Trophoblast cell (in vitro differentiated cells and primary cell): ENCODE data around the gene CNOT6.
"Not testable (repeated sequence)": the region's sequence is repeated elsewhere in the genome, so short reads cannot be mapped to it uniquely, and the experiment has no call there.

ENCODE experiments used
- DNase-seq, 2 donors: peaks; one replicate each; pipeline ENCODE4 v3.0.0-alpha.2; 2016
- H2AFZ ChIP-seq: 2 replicates; pipeline ENCODE4 v1.6.1; 2013; ENCODE audit warnings: low read length, moderate library complexity, mild to moderate bottlenecking; ENCODE audit not compliant: insufficient read depth, poor library complexity
- H2AK5ac ChIP-seq: 2 replicates; pipeline ENCODE4 v1.6.1; 2013; ENCODE audit warnings: mild to moderate bottlenecking, low read length
- H2BK120ac ChIP-seq: 2 replicates; pipeline ENCODE4 v1.6.1; 2013; ENCODE audit warnings: low read length, mild to moderate bottlenecking, moderate library complexity; ENCODE audit not compliant: insufficient read depth, poor library complexity
- H2BK12ac ChIP-seq: 2 replicates; pipeline ENCODE4 v1.6.1; 2013; ENCODE audit warnings: mild to moderate bottlenecking, low read length, moderate library complexity
- H2BK5ac ChIP-seq: 2 replicates; pipeline ENCODE4 v1.6.1; 2013; ENCODE audit warnings: low read length, low read depth, moderate library complexity, mild to moderate bottlenecking; ENCODE audit not compliant: poor library complexity
- H3K14ac ChIP-seq: 2 replicates; pipeline ENCODE4 v1.6.1; 2013; ENCODE audit warnings: mild to moderate bottlenecking, low read length
- H3K18ac ChIP-seq: 2 replicates; pipeline ENCODE4 v1.6.1; 2013; ENCODE audit warnings: mild to moderate bottlenecking, low read length
- H3K23ac ChIP-seq: 2 replicates; pipeline ENCODE4 v1.6.1; 2013; ENCODE audit warnings: low read length
- H3K27ac ChIP-seq: 2 replicates; pipeline ENCODE4 v1.5.1; 2013; ENCODE audit warnings: low read depth, mild to moderate bottlenecking, inconsistent platforms, low read length, moderate library complexity
- H3K27me3 ChIP-seq: 2 replicates; pipeline ENCODE4 v1.6.1; 2013; ENCODE audit warnings: inconsistent platforms, mild to moderate bottlenecking, low read length, moderate library complexity; ENCODE audit not compliant: insufficient read depth
- H3K36me3 ChIP-seq, 2 experiments: 1 replicate in 1 of 2; 2 replicates in 1 of 2; pipeline ENCODE4 v1.6.1; 2013; ENCODE audit warnings: low read length in 2 of 2, mild to moderate bottlenecking in 2 of 2, moderate library complexity in 1 of 2; ENCODE audit not compliant: insufficient read depth in 2 of 2, control insufficient read depth in 1 of 2
- H3K4ac ChIP-seq: 2 replicates; pipeline ENCODE4 v1.6.1; 2013; ENCODE audit warnings: low read depth, mild to moderate bottlenecking, low read length, moderate library complexity
- H3K4me1 ChIP-seq, 2 experiments: 1 replicate in 1 of 2; 2 replicates in 1 of 2; pipeline ENCODE4 v1.6.1; 2013; ENCODE audit warnings: low read length in 2 of 2, mild to moderate bottlenecking in 2 of 2, moderate library complexity in 1 of 2; ENCODE audit not compliant: insufficient read depth in 2 of 2, control insufficient read depth in 1 of 2
- H3K4me2 ChIP-seq: 2 replicates; pipeline ENCODE4 v1.6.1; 2013; ENCODE audit warnings: inconsistent platforms, mild to moderate bottlenecking, low read length, moderate library complexity
- H3K4me3 ChIP-seq: 2 replicates; pipeline ENCODE4 v1.5.1; 2013; ENCODE audit warnings: mild to moderate bottlenecking, low read depth, low read length, inconsistent platforms
- H3K79me1 ChIP-seq: one replicate; pipeline ENCODE4 v1.6.1; 2013; ENCODE audit warnings: low read length
- H3K79me2 ChIP-seq: 2 replicates; pipeline ENCODE4 v1.6.1; 2013; ENCODE audit warnings: low read length, mild to moderate bottlenecking; ENCODE audit not compliant: control insufficient read depth, insufficient read depth, poor library complexity
- H3K9ac ChIP-seq: 2 replicates; pipeline ENCODE4 v1.6.1; 2013; ENCODE audit warnings: mild to moderate bottlenecking, low read length
- H3K9me3 ChIP-seq: 2 replicates; pipeline ENCODE4 v1.6.1; 2013; ENCODE audit warnings: low read depth, mild to moderate bottlenecking, control low read depth, inconsistent platforms, low read length; ENCODE audit not compliant: insufficient read depth
- H4K12ac ChIP-seq: 2 replicates; pipeline ENCODE4 v1.6.1; 2013; ENCODE audit warnings: low read depth, mild to moderate bottlenecking, low read length, moderate library complexity
- H4K8ac ChIP-seq: 2 replicates; pipeline ENCODE4 v1.6.1; 2013; ENCODE audit warnings: low read depth, mild to moderate bottlenecking, low read length, moderate library complexity
- H4K91ac ChIP-seq: one replicate; pipeline ENCODE4 v1.6.1; 2013; ENCODE audit warnings: low read depth, mild to moderate bottlenecking, low read length, moderate library complexity
- WGBS: extraction: QIAGEN DNeasy Blood & Tissue Kit; methylation state at CpG from one replicate; pipeline ENCODE4 v1.1.7; 2013; ENCODE audit warnings: missing lambda C conversion rate; ENCODE audit not compliant: insufficient read length, insufficient coverage; ENCODE audit errors: extremely low coverage; 5-methylcytosine and 5-hydroxymethylcytosine counted together

Gene CNOT6

DNA sequence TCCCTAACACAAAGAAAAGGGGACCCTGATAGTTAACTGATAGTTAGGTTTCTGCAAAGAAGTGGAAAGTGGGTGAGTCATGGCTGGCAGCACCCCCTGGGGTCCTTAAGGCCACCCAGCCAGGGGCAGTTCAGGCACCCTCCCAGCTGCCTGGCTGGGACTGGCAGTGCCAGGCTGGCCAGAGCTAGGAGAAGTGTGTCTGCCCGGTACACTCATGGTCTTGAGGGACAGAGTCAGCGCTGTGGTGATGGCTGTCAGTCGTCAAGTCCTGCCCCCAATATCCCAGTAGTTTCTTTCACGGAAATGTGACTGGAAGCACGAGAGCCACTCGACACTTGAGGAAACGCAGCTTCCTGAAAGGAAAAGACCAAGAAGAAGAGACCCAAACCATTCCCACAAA is 22.3 kb upstream of the CNOT6 start:
- H3K14ac ChIP-seq, result no peak overlapping the region
- H4K91ac ChIP-seq, result no peak overlapping the region
- H3K36me3 ChIP-seq, result no peaks in the 10 kb centered on the region
- no peaks in the 10 kb centered on the region for H3K4me1 ChIP-seq
- H3K27ac ChIP-seq, result no peak overlapping the region
- no peak overlapping the region for H4K12ac ChIP-seq
- H3K9ac ChIP-seq, result no peak overlapping the region
- H3K9me3 ChIP-seq, result peaks cover 3% of the 10 kb centered on the region
- no peak overlapping the region for H2AFZ ChIP-seq
- no peak overlapping the region for H2AK5ac ChIP-seq
- H3K18ac ChIP-seq, result no peak overlapping the region
- H3K4ac ChIP-seq, result no peak overlapping the region
- no peaks in the 10 kb centered on the region for H3K79me1 ChIP-seq
- DNase-seq, result no peak
- H2BK5ac ChIP-seq, result no peak overlapping the region
- no peak overlapping the region for H3K4me2 ChIP-seq
- H2BK120ac ChIP-seq, result no peak overlapping the region
- no peaks in the 10 kb centered on the region for H3K27me3 ChIP-seq
- H2BK12ac ChIP-seq, result no peak overlapping the region
- WGBS, result no CpG with 5 or more reads among the region's 7 CpGs
- no peaks in the 10 kb centered on the region for H3K79me2 ChIP-seq
- no peak overlapping the region for H3K23ac ChIP-seq
- no peak overlapping the region for H4K8ac ChIP-seq
- H3K4me3 ChIP-seq, result no peak overlapping the region

DNA sequence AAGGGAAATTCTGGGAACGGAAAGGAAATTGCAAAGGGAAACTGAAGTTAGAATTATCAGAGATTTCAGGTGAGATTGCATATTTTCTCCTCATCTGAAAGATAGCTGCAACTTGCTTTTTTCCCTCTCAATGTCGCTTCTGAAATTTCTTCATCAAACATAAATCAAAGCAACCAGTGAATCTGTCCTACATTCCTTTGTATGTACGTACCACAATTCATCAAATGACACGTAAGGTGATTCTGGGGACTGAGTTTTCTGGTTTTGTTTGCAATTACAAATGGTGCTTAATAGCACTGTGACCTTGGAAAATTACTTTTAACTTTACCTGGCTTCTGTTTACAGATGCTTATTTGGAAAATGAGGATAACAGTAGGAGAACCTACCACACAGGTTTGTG is 21.9 kb upstream of the CNOT6 start:
- WGBS, result no CpG with 5 or more reads among the region's 4 CpGs
- Histone ChIP-seq H3K9ac (no peak overlapping the region), H4K8ac (no peak overlapping the region), H3K27me3 (no peaks in the 10 kb centered on the region), H3K4me1 (no peaks in the 10 kb centered on the region), H3K79me2 (no peaks in the 10 kb centered on the region), H3K9me3 (peaks cover 3% of the 10 kb centered on the region), H2AK5ac (no peak overlapping the region), H4K91ac (no peak overlapping the region), H2AFZ (no peak overlapping the region), H3K36me3 (no peaks in the 10 kb centered on the region), H3K14ac (no peak overlapping the region), H2BK5ac (no peak overlapping the region), H4K12ac (no peak overlapping the region), H3K27ac (no peak overlapping the region), H3K18ac (no peak overlapping the region), H2BK12ac (no peak overlapping the region), H2BK120ac (no peak overlapping the region), H3K23ac (no peak overlapping the region), H3K4me2 (no peak overlapping the region), H3K4me3 (no peak overlapping the region), H3K4ac (no peak overlapping the region), H3K79me1 (no peaks in the 10 kb centered on the region)
- no peak for DNase-seq

DNA sequence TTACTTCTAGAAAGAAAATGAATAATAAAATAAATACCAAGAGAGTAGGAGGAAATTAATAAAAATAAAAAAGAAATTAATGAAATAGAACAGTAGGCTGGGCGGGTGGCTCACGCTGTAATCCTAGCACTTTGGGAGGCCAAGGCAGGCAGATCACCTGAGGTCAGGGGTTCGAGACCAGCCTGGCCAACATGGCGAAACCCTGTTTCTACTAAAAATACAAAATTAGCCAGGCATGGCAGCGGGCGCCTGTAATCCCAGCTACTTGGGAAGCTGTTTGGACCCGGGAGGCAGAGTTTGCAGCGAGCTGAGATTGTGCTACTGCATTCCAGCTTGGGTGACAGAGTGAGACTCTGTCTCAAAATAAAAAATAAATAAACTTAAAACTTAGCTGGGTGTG is 20.8 kb upstream of the CNOT6 start:
- not testable (repeated sequence) for H3K27me3 ChIP-seq, H3K79me1 ChIP-seq, H3K14ac ChIP-seq, H3K4me3 ChIP-seq, H3K23ac ChIP-seq, DNase-seq, H3K27ac ChIP-seq, H3K79me2 ChIP-seq, H3K36me3 ChIP-seq, H4K91ac ChIP-seq, H2AK5ac ChIP-seq, H3K4me2 ChIP-seq, H4K8ac ChIP-seq, H2AFZ ChIP-seq, H3K4ac ChIP-seq, H2BK5ac ChIP-seq, H3K4me1 ChIP-seq, H4K12ac ChIP-seq, H3K18ac ChIP-seq, H2BK120ac ChIP-seq, H3K9ac ChIP-seq, H3K9me3 ChIP-seq, H2BK12ac ChIP-seq
- no CpG with 5 or more reads among the region's 8 CpGs for WGBS

DNA sequence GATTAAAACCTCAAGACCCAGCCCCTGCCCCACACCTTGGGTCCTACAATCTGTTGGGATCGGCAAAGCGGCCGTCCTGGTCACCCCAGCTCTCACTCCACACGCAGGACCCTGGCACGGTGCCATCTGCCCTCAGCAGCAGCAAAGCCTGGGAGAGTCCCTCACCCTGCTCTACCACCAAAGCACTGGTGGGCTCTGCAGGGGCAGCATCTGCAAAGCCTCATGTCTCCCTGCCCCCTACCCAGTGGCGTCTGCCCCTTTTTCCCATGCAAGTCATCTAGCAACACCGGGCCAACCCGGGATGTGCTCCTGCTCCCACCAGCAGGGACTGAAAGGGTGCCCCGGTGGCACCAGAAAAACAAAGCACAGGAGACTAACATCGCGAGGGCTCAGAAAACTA is 19.6 kb upstream of the CNOT6 start:
- Histone ChIP-seq H3K79me2 (no peaks in the 10 kb centered on the region), H3K36me3 (no peaks in the 10 kb centered on the region), H3K27me3 (no peaks in the 10 kb centered on the region), H2AK5ac (no peak overlapping the region), H4K12ac (no peak overlapping the region), H3K9ac (no peak overlapping the region), H3K23ac (no peak overlapping the region), H3K4me3 (no peak overlapping the region), H3K4me1 (no peaks in the 10 kb centered on the region), H4K8ac (no peak overlapping the region), H3K79me1 (no peaks in the 10 kb centered on the region), H2BK5ac (no peak overlapping the region), H2BK12ac (no peak overlapping the region), H3K27ac (no peak overlapping the region), H3K4me2 (no peak overlapping the region), H3K14ac (no peak overlapping the region), H3K9me3 (peaks cover 3% of the 10 kb centered on the region), H4K91ac (no peak overlapping the region), H2BK120ac (no peak overlapping the region), H3K18ac (no peak overlapping the region), H3K4ac (no peak overlapping the region), H2AFZ (no peak overlapping the region)
- no peak for DNase-seq
- no CpG with 5 or more reads among the region's 11 CpGs for WGBS
